GM18868 (cell line): ENCODE results near the gene NPLOC4.

ENCODE experiments used
- ATAC-seq: cut with Tn5 transposase; IDR thresholded peaks from one replicate; pipeline ENCODE4 v1.9.1; 2021; ENCODE audit warnings: mild to moderate bottlenecking, moderate library complexity; ENCODE audit not compliant: unreplicated experiment

The NPLOC4 gene

DNA sequence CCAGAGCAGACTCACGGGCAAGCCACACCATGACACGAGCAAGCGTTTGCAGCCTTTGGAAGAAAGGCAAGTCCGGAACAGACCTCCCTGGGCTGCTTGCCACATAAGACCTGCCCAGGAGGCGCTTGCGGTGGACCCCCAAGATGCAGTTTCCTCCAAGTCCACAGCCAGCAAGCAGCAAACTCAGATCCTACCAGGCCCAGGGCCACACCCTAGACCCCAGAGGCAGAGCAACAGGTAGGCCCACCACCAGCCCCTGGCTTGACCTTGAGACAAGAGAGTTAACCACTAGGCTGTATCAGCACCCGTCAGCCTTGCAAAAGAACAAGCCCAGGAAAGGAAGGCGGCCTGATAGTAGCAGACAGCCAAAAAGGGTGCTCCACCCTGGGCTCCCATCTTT, 87.1 kb downstream of the NPLOC4 start:
- no peak for ATAC-seq

DNA sequence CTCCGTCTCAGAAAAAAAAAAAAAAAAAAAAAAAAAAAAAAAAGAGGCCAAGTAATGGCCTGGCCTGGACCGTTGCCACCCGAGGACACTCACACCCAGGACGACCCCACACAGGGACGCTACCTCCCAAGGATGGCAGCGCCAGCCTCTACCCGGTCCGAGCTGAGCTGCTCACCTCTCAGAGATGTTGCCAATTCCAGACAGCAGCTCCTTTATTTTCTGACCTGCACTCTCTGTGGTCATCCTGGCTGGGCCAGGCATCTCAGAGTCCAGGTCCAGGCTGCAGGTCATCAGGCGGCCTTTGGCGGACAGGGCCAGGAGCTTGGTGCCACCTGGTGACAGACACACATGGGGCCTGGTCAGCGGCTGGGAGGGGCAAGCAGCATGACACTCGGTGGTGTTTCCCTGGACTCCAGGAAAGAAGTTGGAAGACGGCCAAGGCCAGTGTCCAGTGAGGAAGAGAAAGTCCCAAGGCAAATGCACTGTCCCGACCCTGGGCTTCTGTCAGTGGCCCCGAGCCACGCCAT, 87.8 kb downstream of the NPLOC4 start:
- ATAC-seq: no peak

DNA sequence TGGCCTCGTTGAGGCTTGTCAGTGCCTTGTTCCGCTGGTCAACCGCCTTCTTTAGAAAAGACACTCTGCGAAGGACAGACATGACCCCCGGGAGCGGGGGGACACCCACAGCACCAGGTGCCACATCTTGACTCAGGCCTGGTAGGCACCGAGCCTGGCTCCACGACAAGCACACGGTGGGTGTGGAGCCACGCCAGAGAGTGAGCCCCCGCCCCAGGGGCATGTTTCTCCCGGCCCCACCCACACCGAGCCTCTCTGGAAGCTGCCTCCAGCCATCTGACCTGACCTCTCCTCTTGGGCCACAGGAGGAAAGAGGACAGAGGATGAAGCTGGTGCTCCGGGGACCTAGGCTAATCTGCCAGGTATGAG, 89.3 kb downstream of the NPLOC4 start:
- ATAC-seq: no peak

DNA sequence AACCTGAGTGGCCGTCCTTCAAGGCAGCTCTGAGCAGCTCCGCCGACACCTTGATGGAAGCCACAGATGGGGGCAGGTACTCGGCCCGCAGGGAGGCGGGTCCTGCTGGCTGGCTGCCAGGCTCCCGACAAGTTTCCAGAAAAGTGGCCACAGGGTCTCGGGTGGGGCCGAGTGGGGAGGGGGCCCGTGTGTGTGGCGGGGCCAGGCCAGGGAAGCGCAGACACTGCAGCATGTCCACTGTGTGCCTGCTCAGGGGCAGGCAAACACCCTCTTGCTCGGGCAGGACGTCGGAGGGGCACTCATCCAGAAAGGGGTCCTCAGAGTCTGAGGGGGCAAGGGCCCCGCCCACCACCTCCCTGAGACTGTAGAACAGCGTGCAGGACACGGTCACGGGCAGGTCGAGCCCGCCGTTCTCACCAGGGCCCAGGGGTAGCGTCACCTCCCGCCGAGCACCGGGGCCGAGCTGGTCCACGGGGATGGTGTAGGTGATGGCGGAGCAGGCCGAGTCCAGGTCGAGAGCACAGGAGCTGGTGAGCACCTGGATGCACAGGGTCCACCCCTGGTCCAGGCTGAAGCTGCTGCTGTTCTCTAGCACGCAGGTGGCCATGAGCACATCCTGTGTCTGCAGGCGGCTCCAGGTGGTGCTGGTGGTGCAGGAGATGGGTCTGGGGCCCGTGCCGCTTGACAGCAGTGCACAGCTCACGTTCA, 89.9 kb downstream of the NPLOC4 start:
- no peak for ATAC-seq

DNA sequence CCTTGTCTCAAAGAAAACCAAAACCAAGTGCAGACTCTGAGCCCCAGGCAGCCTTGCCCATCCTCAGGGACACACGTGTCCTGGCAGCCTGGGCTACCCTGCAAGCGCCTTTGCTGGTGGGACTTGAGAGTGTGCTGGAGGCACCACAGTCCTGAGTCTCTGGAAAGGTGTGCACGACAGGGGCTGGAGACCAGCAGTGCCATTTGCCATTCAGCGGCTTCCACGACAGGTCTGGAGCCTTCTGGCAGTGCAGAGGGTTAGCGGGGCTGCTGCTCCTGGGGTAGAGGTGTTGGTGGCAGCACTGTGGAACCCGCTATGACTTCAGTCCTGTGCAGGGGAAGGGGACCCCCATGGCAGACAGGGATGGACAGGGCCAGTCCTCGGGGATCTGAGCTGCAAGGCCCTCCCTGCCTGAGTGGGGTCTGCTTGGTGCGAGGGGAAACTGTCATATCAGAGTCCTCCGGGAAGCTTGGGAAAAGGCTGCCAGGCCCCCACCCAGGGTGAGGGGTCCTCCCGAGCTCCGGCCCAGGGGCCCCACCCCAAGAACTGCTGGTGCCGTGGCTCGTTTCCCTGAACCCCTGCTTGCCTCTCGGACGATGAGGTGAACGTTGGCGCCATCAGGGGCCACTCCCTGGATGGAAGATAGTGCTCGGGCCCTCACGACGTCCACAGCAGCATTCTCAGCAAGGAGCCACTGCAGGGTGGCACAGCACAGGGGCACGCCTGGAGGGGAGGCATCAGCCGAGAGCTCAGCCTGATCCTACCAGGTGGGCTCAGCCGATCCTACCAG, 91.6 kb downstream of the NPLOC4 start:
- ATAC-seq: no peak

DNA sequence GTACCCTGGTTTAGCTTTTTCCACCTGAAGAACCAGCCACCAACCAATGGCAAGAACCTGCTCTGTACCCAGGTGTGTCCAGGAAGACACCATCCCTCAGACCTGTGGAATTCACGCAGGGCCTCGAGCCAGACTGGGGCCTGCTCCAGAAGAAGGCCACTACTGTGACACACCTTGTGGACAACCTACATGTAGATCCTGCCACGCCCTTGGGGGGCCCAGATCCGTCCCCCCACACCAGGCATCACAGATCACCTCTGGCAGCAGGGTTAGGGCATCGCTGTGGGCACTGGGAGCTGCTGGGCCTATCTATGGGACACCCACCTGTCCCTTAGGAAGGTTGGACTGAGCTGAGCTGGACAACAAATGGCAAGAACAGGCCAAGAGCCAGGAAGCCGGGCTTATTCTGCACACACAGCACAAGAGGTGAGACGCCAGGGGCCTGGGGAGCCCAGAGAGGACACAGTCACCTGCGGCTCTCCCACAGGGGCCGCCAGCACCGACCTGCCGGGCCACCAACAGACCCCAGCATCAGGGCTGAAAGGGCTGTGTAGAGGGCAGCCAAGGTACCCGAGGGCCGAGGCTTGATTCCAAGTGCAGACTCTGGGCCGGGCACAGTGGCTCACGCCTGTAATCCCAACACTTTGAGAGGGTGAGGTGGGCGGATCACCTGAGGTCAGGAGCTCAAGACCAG, 92.5 kb downstream of the NPLOC4 start:
- ATAC-seq: no peak

DNA sequence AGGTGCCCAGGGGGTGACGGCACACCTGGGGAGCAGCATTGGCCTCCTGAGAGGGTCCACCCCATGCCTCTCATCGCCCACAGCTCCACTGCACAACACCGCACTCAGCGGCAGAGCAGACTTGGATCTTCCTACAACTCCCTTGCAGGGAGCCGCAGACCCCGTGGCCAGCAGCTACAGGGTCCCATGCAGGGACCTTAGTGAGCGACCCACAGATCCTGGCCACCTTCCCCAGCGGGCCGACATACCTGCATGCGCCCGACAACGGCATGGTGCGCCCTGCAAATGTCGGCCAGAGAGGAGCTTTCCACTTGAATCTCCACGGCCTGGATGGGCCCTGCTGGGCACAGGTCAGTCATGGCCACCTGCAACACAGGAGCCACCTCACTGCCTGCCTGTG, 93.2 kb downstream of the NPLOC4 start:
- no peak for ATAC-seq

DNA sequence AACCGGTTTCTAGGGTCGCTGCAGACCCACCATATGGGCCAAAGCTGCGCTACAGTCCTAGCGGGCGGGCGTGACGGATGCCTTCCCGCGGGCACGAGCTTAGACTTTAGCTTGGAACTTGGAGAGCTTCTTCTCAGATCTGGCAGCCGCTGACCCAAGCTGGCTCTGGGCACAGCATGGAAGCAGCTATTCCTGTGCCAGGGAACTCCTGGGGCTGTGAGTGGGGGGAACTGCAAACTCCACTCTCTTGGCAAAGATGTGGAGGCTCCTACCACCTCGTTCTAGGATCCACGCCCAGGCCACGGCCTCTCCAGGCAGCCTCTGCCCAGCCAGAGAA, 93.6 kb downstream of the NPLOC4 start:
- ATAC-seq: no peak

DNA sequence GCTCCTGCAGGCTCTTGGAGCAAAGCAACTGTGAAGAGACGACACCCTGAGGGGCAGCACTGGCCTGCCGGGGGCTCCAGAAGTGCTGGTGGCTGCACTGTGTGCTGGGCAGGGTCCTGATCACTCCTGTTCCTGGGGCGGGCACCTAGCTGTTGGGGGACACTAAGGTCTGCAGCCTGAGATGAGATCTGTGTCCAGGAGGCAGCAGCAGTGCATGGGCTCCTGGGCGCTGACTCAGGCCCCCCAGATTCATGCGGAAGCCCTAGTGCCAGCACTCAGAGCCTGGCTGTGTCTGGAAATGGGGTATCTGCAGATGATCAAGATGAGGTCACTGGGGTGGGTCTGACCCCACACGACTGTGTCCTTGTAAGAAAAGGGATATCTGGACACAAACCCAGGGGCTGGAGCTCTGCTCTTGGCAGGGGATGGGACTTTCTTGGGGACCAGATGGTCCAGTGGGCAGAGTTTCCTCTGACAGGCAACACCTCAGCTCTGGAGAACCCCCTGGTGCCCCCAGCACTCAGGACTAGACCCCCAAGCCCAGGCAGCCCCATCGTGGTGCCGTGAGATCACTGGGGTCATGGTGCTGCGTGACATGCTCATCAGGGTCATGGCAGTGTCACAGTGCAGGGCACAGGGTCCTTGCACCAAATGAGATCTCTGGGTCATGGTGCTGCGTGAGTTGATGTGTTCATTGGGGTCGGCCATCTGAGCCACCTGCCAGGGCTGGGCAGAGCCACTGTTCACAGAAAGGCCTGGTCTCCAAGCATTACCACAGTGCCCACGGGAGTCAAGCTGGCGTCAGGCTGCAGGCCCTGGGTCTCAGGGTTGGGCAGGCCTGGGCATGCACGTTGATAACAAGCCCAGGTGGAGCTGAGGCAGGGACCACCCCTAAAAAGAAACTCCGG, 94.2 kb downstream of the NPLOC4 start:
- no peak for ATAC-seq

DNA sequence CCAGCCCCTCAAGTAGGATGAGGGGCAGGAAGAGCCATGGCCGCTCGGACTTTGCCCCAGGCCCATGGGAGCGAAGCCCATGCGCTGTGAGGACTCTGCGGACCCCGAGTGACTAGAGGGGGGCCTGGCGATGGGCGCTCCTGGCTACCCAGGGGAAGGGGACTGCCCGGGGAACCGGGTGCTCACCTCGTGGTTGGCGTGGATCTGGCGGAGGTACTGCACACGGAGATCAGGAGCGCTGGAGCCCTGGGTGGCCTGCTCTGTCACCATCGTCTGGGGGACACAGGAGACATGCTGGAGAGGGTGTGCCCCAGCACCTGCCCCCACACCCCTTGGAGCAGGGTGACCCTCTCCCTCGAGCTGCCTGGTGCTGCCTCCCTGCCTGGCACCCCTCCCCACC, 95.8 kb downstream of the NPLOC4 start:
- ATAC-seq: no peak

DNA sequence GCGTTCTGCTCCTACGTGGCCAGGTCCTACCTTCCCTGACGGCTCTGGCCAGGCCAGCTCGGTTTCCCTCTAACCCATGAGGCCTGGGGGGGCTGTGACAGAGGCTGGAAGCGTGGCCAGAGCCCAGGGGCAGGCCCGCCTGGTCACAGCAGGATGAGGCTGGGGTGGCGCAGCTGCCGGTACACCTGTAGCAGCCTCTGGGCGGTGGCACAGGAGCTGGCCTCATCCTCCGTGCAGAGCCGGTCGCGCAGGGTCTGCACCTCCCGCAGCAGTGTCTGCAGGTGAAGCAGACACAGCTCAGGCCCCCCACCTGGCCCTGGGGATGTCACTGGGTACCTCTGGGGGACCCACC, 96.3 kb downstream of the NPLOC4 start:
- ATAC-seq: no peak

DNA sequence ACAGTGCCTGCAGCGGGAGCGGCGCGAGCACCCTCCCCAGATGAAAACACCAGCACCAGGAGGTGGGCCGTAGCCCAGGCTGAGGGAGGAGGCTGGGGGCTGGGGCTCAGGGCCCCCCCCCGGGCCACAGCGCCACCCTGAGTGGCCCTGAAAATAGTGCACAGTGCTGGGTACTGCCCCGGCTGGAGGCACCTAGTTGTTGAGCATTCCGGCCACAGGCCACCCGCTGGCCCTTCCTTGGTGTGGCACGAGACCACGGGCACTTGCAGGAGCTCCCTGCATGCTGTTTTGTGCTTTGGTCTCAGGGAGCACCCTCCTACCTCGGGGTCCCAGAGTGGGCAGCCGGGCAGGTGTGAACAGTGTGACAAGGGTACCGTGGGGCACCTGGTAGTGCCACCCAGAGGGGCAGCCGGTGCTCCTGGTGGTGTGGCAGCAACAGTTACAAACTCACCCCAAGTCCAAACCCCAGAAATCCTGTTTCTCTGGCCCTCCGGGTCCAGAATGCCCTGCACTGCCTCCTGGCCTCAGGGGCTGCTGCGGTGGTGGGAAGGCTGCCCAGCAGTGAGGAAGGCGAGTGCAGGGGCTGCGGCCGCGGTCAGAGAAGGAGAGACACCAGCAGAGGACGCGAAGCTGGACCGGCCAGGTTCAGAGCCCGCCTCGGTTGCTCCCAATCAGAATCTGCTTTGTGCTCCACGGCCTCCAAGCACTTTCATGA, 96.8 kb downstream of the NPLOC4 start:
- ATAC-seq: no peak

DNA sequence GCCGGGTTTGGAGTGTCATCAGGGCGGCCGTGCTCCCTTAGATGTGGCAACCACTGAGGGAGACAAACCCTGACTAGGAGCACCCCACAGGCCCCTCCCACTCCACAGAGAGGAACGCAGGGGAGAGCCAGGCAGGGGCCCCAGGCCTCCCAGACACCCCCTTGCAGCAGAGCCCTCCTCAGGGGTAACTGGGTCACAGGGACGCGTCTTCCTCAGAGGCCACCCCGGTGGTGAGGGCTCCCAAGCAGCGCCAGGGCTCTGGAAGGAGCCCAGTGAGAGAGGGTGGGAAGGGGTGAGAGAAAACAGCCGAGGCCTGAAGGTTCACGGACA, 97.4 kb downstream of the NPLOC4 start:
- no peak for ATAC-seq

DNA sequence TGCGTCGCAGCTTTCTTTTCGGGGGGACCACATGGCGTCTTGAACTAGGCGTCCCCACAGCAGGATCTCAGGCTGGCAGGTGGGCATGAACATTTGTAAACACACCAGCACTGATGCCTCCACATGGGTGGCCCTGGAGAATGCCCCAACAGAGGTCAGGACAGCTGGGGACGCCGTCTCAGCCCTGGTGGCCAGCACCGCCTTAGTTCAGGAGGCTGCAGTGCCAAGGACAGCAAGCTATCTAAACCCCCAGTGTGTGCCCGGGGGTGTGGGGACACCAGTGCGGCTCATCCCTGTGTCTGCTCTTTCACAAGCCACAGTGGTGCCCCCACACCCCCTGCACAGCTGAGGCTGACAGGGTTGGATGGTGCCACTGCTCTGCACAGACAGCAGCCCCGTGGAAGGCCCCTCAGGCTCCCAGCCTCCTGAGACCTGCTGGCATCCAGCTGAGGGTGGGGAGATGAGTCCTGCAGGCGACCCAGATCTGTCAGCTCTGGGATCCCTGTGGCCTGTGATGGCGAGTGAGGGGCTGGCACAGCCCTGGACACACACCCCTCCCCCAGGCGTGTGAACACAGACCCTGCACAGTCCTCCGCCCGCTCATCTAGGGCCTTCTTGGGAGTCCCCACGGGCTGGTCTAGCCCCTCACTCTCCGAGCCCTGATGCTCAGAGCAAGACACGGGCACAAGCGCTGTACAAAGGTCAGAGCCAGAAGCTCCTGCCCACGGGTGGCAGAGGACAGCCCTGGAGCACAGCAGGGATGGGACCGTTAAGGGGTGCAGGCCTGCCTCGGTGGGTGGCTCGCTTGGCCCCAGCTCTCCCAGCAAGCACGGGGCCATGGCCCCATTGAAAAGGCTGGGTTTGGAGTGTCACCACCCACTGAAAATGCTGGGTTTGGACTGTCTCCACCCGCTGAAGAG, 98.0 kb downstream of the NPLOC4 start:
- no peak for ATAC-seq

DNA sequence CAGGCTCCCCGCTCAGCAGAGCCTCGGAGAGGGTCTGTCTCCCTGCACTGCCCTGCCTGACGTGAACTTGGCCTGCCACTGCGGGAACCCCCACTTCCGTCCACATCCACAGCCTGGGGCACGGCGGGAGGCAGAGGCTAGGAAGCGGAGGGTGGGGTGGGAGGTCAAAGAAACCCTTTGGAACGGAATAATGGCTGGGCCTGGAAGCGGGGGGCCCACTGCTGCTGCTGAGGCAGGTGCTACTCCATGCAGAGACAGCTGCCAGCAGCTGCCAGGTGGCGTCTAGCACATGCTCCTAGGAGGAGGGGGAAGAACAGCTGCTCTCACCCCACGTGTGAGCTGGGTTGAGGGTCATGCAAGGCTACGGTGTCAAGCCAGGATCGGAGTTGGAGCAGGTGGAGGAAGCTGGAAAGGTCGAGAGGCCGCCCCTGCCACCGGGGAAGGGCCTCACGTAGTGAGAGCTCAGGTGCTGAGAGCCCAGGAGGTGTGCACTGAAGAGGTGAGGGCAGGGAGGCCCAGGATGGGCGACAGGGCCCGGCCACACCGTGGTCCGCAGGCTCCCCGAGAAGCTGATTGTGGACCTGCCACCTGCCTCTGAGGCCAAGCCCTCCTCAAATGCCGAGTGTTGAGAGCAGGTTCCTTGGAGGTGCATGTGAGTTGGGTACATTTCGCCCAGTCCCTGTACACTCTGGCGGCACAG, 98.9 kb downstream of the NPLOC4 start:
- no peak for ATAC-seq

DNA sequence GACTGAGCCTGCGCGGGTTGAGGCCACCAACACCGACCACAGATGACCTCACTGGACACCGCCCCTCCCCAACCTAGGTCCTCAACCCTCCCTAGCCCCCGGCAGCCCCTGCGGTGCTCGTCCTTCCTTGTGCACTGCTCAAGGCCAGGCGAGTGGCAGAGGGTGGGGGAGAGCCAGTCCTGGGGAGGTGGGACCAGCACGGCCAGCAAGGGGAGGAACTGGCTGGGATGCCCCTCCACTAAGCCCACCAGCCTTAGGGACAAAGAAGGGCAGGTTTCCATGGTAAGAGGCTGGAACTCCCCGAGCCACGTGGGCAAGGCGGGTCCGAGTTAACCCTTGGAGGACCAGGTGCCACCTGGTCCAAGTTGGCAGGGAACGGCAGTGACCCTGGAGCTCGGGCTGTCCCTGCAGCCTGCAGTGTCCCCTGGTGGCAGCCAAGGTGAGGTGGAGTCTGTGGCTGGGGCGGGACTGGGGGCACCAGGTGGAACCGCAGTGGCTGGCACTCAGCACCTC, 99.5 kb downstream of the NPLOC4 start:
- ATAC-seq: no peak

DNA sequence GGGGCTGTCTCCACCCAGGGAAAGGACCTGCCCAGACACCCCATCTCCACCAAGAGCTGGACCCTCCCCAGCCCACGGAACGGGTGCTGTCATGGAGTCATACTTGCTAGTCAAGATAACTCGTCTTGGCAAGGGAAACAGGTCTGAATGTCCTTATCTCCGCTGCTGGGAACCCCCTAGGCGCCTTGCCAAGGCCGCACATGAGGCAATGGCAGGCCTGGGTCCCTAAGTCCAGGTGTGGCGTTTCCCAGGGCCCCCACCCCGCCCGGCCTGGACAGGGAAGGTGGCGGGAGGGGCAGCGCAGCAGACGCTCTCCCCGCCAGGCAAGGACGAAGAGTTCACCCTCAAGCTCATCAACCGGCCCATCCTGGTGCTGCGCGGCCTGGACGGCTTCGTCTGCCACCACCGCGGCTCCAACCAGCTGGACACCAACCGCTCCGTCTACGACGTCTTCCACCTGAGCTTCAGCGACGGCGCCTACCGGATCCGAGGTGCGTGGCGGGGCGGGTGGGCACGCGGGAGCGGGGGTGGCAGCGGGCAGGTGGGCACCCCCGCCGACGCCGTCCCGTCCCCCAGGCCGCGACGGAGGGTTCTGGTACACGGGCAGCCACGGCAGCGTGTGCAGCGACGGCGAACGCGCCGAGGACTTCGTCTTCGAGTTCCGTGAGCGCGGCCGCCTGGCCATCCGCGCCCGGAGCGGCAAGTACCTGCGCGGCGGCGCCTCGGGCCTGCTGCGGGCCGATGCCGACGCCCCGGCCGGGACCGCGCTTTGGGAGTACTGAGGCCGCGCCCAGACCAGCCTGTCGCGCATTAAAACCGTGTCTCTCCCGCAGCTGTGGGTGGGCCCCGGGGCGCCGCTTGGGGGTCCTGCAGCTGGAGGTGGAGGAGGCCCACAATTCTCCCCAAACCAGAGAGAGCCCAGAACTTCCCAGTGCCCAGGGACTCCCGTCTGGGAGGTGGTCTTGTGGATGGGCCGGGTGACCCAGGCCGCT, 100.3 kb downstream of the NPLOC4 start:
- ATAC-seq: no peak
